Stimulated activated CD8-positive, alpha-beta memory T cell treated with anti-CD3 and anti-CD28 coated beads, Interleukin-2, amount 100 ng/mL, for 48 hours (primary cell): ENCODE results near the gene OPN4.

Experiments
- DNase-seq, 2 donors: peaks; one replicate each; pipeline ENCODE4 v3.0.0-alpha.2; 2020; ENCODE audit warnings: low read depth in 2 of 2

OPN4 gene

GRCh38 chr10:86662186-86663045 is 8.1 kb downstream of the OPN4 start:
- no peak for DNase-seq

- DNase-seq = no peak
Measured at GRCh38 chr10:86663046-86663345, 8.6 kb downstream of the OPN4 start.

- DNase-seq = no peak
Measured at GRCh38 chr10:86663576-86664339, 9.4 kb downstream of the OPN4 start.

- no peak for DNase-seq
Measured at GRCh38 chr10:86664341-86665217, 10.2 kb downstream of the OPN4 start.

GRCh38 chr10:86665218-86665607 is 10.9 kb downstream of the OPN4 start:
- no peak for DNase-seq

GRCh38 chr10:86665868-86666267 is 11.5 kb downstream of the OPN4 start:
- DNase-seq = no peak

GRCh38 chr10:86666538-86666937 is 12.2 kb downstream of the OPN4 start:
- DNase-seq = no peak

- no peak for DNase-seq
Measured at GRCh38 chr10:86667421-86668181, 13.3 kb downstream of the OPN4 start.

GRCh38 chr10:86668297-86669165 is 14.2 kb downstream of the OPN4 start, which contains the start of gene LDB3:
Gene LDB3 (plus strand): TSS chr10:86668511. CDS start chr10:86668692, 181 bp downstream.
- DNase-seq = no peak

GRCh38 chr10:86670290-86670811 is 16.0 kb downstream of the OPN4 start:
- no peak for DNase-seq

GRCh38 chr10:86670876-86671275 is 16.5 kb downstream of the OPN4 start:
- DNase-seq = no peak

- no peak for DNase-seq
Measured at GRCh38 chr10:86671419-86671818, 17.1 kb downstream of the OPN4 start.

GRCh38 chr10:86671985-86672710 is 17.8 kb downstream of the OPN4 start:
- DNase-seq = no peak

- no peak for DNase-seq
Measured at GRCh38 chr10:86673216-86673826, 19.0 kb downstream of the OPN4 start.

GRCh38 chr10:86673827-86674581 is 19.7 kb downstream of the OPN4 start:
- no peak for DNase-seq

- no peak for DNase-seq
Measured at GRCh38 chr10:86674912-86675311, 20.6 kb downstream of the OPN4 start.

GRCh38 chr10:86677374-86677773 is 23.0 kb downstream of the OPN4 start:
- DNase-seq = no peak
